ENCODE measurements around the gene DNHD1.

DNHD1 gene

GRCh38 chr11:6481012-6481923 lies 15.8 kb upstream of the DNHD1 start, which contains the start of the genes ARFIP2 and TIMM10B:
Gene ARFIP2 (minus strand): TSS chr11:6481331. CDS start chr11:6480421, 910 bp downstream.
Gene TIMM10B (plus strand): TSS chr11:6481501. CDS start chr11:6481517, 16 bp downstream.
- Histone ChIP-seq H3K4me1 (ENCODE audit: control insufficient read depth in 1 of 2, insufficient read depth in 2 of 2, low read length in 2 of 2) (peaks cover 8 to 30% of the 10 kb centered on the region in 2 donors), H3K27ac (ENCODE audit: low read length) (peak within 1 kb of the TSS; percentile 96), H3K36me3 (ENCODE audit: control insufficient read depth in 1 of 2, insufficient read depth in 2 of 2, low read length in 2 of 2) (peaks cover 52 to 53% of the 10 kb centered on the region in 2 donors), H3K9me3 (ENCODE audit: control insufficient read depth in 1 of 2, low read length in 2 of 2) (no peaks in the 10 kb centered on the region), H3K4me3 (ENCODE audit: low read depth in 1 of 2, low read length in 2 of 2) (peak within 1 kb of the TSS; percentile 78 to 93), H3K27me3 (ENCODE audit: low read depth, low read length) (no peaks in the 10 kb centered on the region)

GRCh38 chr11:6481924-6482275 lies 15.2 kb upstream of the DNHD1 start:
- Histone ChIP-seq H3K36me3 (ENCODE audit: control insufficient read depth in 1 of 2, insufficient read depth in 2 of 2, low read length in 2 of 2) (peaks cover 53 to 56% of the 10 kb centered on the region in 2 donors), H3K4me1 (ENCODE audit: control insufficient read depth in 1 of 2, insufficient read depth in 2 of 2, low read length in 2 of 2) (peaks cover 8 to 30% of the 10 kb centered on the region in 2 donors), H3K27me3 (ENCODE audit: low read depth, low read length) (no peaks in the 10 kb centered on the region), H3K4me3 (ENCODE audit: low read depth in 1 of 2, low read length in 2 of 2) (peak overlapping the region; percentile 78 to 93), H3K9me3 (ENCODE audit: control insufficient read depth in 1 of 2, low read length in 2 of 2) (no peaks in the 10 kb centered on the region), H3K27ac (ENCODE audit: low read length) (peak overlapping the region; percentile 96)

GRCh38 chr11:6482441-6482840 lies 14.6 kb upstream of the DNHD1 start:
- Histone ChIP-seq H3K4me1 (ENCODE audit: control insufficient read depth in 1 of 2, insufficient read depth in 2 of 2, low read length in 2 of 2) (peaks cover 8 to 30% of the 10 kb centered on the region in 2 donors), H3K27me3 (ENCODE audit: low read depth, low read length) (no peaks in the 10 kb centered on the region), H3K4me3 (ENCODE audit: low read depth in 1 of 2, low read length in 2 of 2) (peak overlapping the region; percentile 78 to 93), H3K27ac (ENCODE audit: low read length) (peak overlapping the region; percentile 96), H3K9me3 (ENCODE audit: control insufficient read depth in 1 of 2, low read length in 2 of 2) (no peaks in the 10 kb centered on the region), H3K36me3 (ENCODE audit: control insufficient read depth in 1 of 2, insufficient read depth in 2 of 2, low read length in 2 of 2) (peaks cover 48 to 53% of the 10 kb centered on the region in 2 donors)

- no peaks in the 10 kb centered on the region for H3K9me3 ChIP-seq (ENCODE audit: control insufficient read depth in 1 of 2, low read length in 2 of 2)
- H3K36me3 ChIP-seq (ENCODE audit: control insufficient read depth in 1 of 2, insufficient read depth in 2 of 2, low read length in 2 of 2), result peaks cover 45 to 53% of the 10 kb centered on the region in 2 donors
- H3K4me3 ChIP-seq (ENCODE audit: low read depth in 1 of 2, low read length in 2 of 2), result peak overlapping the region in 1 of 2 donors; percentile 93
- H3K27ac ChIP-seq (ENCODE audit: low read length), result peak overlapping the region; percentile 96
- H3K27me3 ChIP-seq (ENCODE audit: low read depth, low read length), result no peaks in the 10 kb centered on the region
- peaks cover 8 to 30% of the 10 kb centered on the region in 2 donors for H3K4me1 ChIP-seq (ENCODE audit: control insufficient read depth in 1 of 2, insufficient read depth in 2 of 2, low read length in 2 of 2)
Measured at GRCh38 chr11:6483015-6483414, 14.1 kb upstream of the DNHD1 start.

GRCh38 chr11:6485661-6486060 lies 11.4 kb upstream of the DNHD1 start:
- no peak overlapping the region for H3K27ac ChIP-seq (ENCODE audit: low read length)
- H3K4me1 ChIP-seq (ENCODE audit: control insufficient read depth in 1 of 2, insufficient read depth in 2 of 2, low read length in 2 of 2), result peaks cover 8 to 17% of the 10 kb centered on the region in 2 donors
- H3K9me3 ChIP-seq (ENCODE audit: control insufficient read depth in 1 of 2, low read length in 2 of 2), result no peaks in the 10 kb centered on the region
- no peak overlapping the region for H3K4me3 ChIP-seq (ENCODE audit: low read depth in 1 of 2, low read length in 2 of 2)
- H3K36me3 ChIP-seq (ENCODE audit: control insufficient read depth in 1 of 2, insufficient read depth in 2 of 2, low read length in 2 of 2), result peaks cover 34 to 46% of the 10 kb centered on the region in 2 donors
- no peaks in the 10 kb centered on the region for H3K27me3 ChIP-seq (ENCODE audit: low read depth, low read length)

- H3K4me1 ChIP-seq (ENCODE audit: control insufficient read depth in 1 of 2, insufficient read depth in 2 of 2, low read length in 2 of 2), result peaks cover 8 to 17% of the 10 kb centered on the region in 2 donors
- H3K4me3 ChIP-seq (ENCODE audit: low read depth in 1 of 2, low read length in 2 of 2), result no peak overlapping the region
- H3K36me3 ChIP-seq (ENCODE audit: control insufficient read depth in 1 of 2, insufficient read depth in 2 of 2, low read length in 2 of 2), result peaks cover 34 to 46% of the 10 kb centered on the region in 2 donors
- H3K27me3 ChIP-seq (ENCODE audit: low read depth, low read length), result no peaks in the 10 kb centered on the region
- H3K27ac ChIP-seq (ENCODE audit: low read length), result no peak overlapping the region
- H3K9me3 ChIP-seq (ENCODE audit: control insufficient read depth in 1 of 2, low read length in 2 of 2), result no peaks in the 10 kb centered on the region
Measured at GRCh38 chr11:6486256-6486655, 10.8 kb upstream of the DNHD1 start.

- H3K4me3 ChIP-seq (ENCODE audit: low read depth in 1 of 2, low read length in 2 of 2), result no peak overlapping the region
- H3K4me1 ChIP-seq (ENCODE audit: control insufficient read depth in 1 of 2, insufficient read depth in 2 of 2, low read length in 2 of 2), result peaks cover 8 to 16% of the 10 kb centered on the region in 2 donors
- no peak overlapping the region for H3K27ac ChIP-seq (ENCODE audit: low read length)
- peaks cover 34 to 43% of the 10 kb centered on the region in 2 donors for H3K36me3 ChIP-seq (ENCODE audit: control insufficient read depth in 1 of 2, insufficient read depth in 2 of 2, low read length in 2 of 2)
- no peaks in the 10 kb centered on the region for H3K27me3 ChIP-seq (ENCODE audit: low read depth, low read length)
- H3K9me3 ChIP-seq (ENCODE audit: control insufficient read depth in 1 of 2, low read length in 2 of 2), result no peaks in the 10 kb centered on the region
Measured at GRCh38 chr11:6486938-6487337, 10.1 kb upstream of the DNHD1 start.

- H3K9me3 ChIP-seq (ENCODE audit: control insufficient read depth in 1 of 2, low read length in 2 of 2), result no peaks in the 10 kb centered on the region
- H3K36me3 ChIP-seq (ENCODE audit: control insufficient read depth in 1 of 2, insufficient read depth in 2 of 2, low read length in 2 of 2), result peaks cover 36 to 43% of the 10 kb centered on the region in 2 donors
- H3K27ac ChIP-seq (ENCODE audit: low read length), result no peak overlapping the region
- H3K4me3 ChIP-seq (ENCODE audit: low read depth in 1 of 2, low read length in 2 of 2), result no peak overlapping the region
- peaks cover 0 to 2% of the 10 kb centered on the region in 2 donors for H3K4me1 ChIP-seq (ENCODE audit: control insufficient read depth in 1 of 2, insufficient read depth in 2 of 2, low read length in 2 of 2)
- H3K27me3 ChIP-seq (ENCODE audit: low read depth, low read length), result no peaks in the 10 kb centered on the region
Measured at GRCh38 chr11:6488342-6488741, 8.7 kb upstream of the DNHD1 start.

GRCh38 chr11:6488821-6489220 lies 8.3 kb upstream of the DNHD1 start:
- no peaks in the 10 kb centered on the region for H3K4me1 ChIP-seq (ENCODE audit: control insufficient read depth in 1 of 2, insufficient read depth in 2 of 2, low read length in 2 of 2)
- H3K27me3 ChIP-seq (ENCODE audit: low read depth, low read length), result no peaks in the 10 kb centered on the region
- H3K4me3 ChIP-seq (ENCODE audit: low read depth in 1 of 2, low read length in 2 of 2), result no peak overlapping the region
- peaks cover 34 to 43% of the 10 kb centered on the region in 2 donors for H3K36me3 ChIP-seq (ENCODE audit: control insufficient read depth in 1 of 2, insufficient read depth in 2 of 2, low read length in 2 of 2)
- no peaks in the 10 kb centered on the region for H3K9me3 ChIP-seq (ENCODE audit: control insufficient read depth in 1 of 2, low read length in 2 of 2)
- no peak overlapping the region for H3K27ac ChIP-seq (ENCODE audit: low read length)

GRCh38 chr11:6489306-6489705 lies 7.8 kb upstream of the DNHD1 start:
- no peak overlapping the region for H3K27ac ChIP-seq (ENCODE audit: low read length)
- no peaks in the 10 kb centered on the region for H3K4me1 ChIP-seq (ENCODE audit: control insufficient read depth in 1 of 2, insufficient read depth in 2 of 2, low read length in 2 of 2)
- no peak overlapping the region for H3K4me3 ChIP-seq (ENCODE audit: low read depth in 1 of 2, low read length in 2 of 2)
- no peaks in the 10 kb centered on the region for H3K9me3 ChIP-seq (ENCODE audit: control insufficient read depth in 1 of 2, low read length in 2 of 2)
- peaks cover 34 to 41% of the 10 kb centered on the region in 2 donors for H3K36me3 ChIP-seq (ENCODE audit: control insufficient read depth in 1 of 2, insufficient read depth in 2 of 2, low read length in 2 of 2)
- H3K27me3 ChIP-seq (ENCODE audit: low read depth, low read length), result no peaks in the 10 kb centered on the region

- H3K36me3 ChIP-seq (ENCODE audit: control insufficient read depth in 1 of 2, insufficient read depth in 2 of 2, low read length in 2 of 2), result peaks cover 5 to 14% of the 10 kb centered on the region in 2 donors
- H3K4me1 ChIP-seq (ENCODE audit: control insufficient read depth in 1 of 2, insufficient read depth in 2 of 2, low read length in 2 of 2), result peaks cover 0 to 15% of the 10 kb centered on the region in 2 donors
- no peaks in the 10 kb centered on the region for H3K9me3 ChIP-seq (ENCODE audit: control insufficient read depth in 1 of 2, low read length in 2 of 2)
- H3K27ac ChIP-seq (ENCODE audit: low read length), result no peak overlapping the region
- no peaks in the 10 kb centered on the region for H3K27me3 ChIP-seq (ENCODE audit: low read depth, low read length)
- H3K4me3 ChIP-seq (ENCODE audit: low read depth in 1 of 2, low read length in 2 of 2), result peak overlapping the region in 1 of 2 donors; percentile 57
Measured at GRCh38 chr11:6498121-6498520, 1.0 kb downstream of the DNHD1 start.
